ENCODE measurements around the gene PTPRQ.
"Not testable (repeated sequence)": the region's sequence is repeated elsewhere in the genome, so short reads cannot be mapped to it uniquely, and the experiment has no call there.

Gene PTPRQ

GRCh38 chr12:80659512-80660063 lies 215.6 kb downstream of the PTPRQ start:
- no peak for DNase-seq

- no peak for DNase-seq
Observed at GRCh38 chr12:80662586-80662985, 218.6 kb downstream of the PTPRQ start.

- no peak for DNase-seq
Observed at GRCh38 chr12:80670214-80670613, 226.2 kb downstream of the PTPRQ start.

- DNase-seq: not testable (repeated sequence)
Observed at GRCh38 chr12:80676042-80676636, 232.1 kb downstream of the PTPRQ start.

GRCh38 chr12:80676856-80677255 lies 232.8 kb downstream of the PTPRQ start:
- DNase-seq: no peak

- no peak for DNase-seq
Observed at GRCh38 chr12:80677994-80678393, 234.0 kb downstream of the PTPRQ start.

- DNase-seq: no peak
Observed at GRCh38 chr12:80679346-80680131, 235.5 kb downstream of the PTPRQ start.

GRCh38 chr12:80681287-80681686 lies 237.3 kb downstream of the PTPRQ start:
- no peak for DNase-seq

- DNase-seq: no peak
Observed at GRCh38 chr12:80681786-80682185, 237.8 kb downstream of the PTPRQ start.

GRCh38 chr12:80684077-80684495 lies 240.1 kb downstream of the PTPRQ start:
- DNase-seq: no peak

GRCh38 chr12:80690090-80690489 lies 246.1 kb downstream of the PTPRQ start:
- DNase-seq: no peak

GRCh38 chr12:80690513-80690912 lies 246.5 kb downstream of the PTPRQ start:
- no peak for DNase-seq

- no peak for DNase-seq
Observed at GRCh38 chr12:80692114-80692513, 248.1 kb downstream of the PTPRQ start.

GRCh38 chr12:80697270-80697887 lies 253.3 kb downstream of the PTPRQ start:
- DNase-seq: no peak

GRCh38 chr12:80698256-80698655 lies 254.2 kb downstream of the PTPRQ start:
- no peak for DNase-seq

- DNase-seq: no peak
Observed at GRCh38 chr12:80698847-80699542, 255.0 kb downstream of the PTPRQ start.

GRCh38 chr12:80700327-80700726 lies 256.3 kb downstream of the PTPRQ start:
- DNase-seq: no peak

GRCh38 chr12:80701388-80701787 lies 257.4 kb downstream of the PTPRQ start:
- DNase-seq: no peak

- DNase-seq: no peak
Observed at GRCh38 chr12:80702889-80703805, 259.1 kb downstream of the PTPRQ start.

GRCh38 chr12:80704420-80704819 lies 260.4 kb downstream of the PTPRQ start:
- no peak for DNase-seq

- no peak for DNase-seq
Observed at GRCh38 chr12:80707126-80707829, 263.2 kb downstream of the PTPRQ start, which contains the start of gene MYF6. TSS of gene MYF6 (plus strand) at chr12:80707634. CDS start at chr12:80707720, 86 bp downstream.
